Brain microvascular endothelial cell (primary cell): ENCODE measurements around the gene TMEM164.

Source experiments
- DNase-seq: peaks from one replicate; pipeline ENCODE4 v3.0.0-alpha.2; 2020
- H3K27ac ChIP-seq: fragments of 250-450 bp; sonication (Bioruptor Pico); 2 replicates; pipeline ENCODE4 v1.5.1; 2020; ENCODE audit warnings: mild to moderate bottlenecking, moderate library complexity
- H3K27me3 ChIP-seq: fragments of 250-450 bp; sonication (Bioruptor Pico); replicated peaks from 2 replicates; pipeline ENCODE4 v1.5.1; 2020; ENCODE audit warnings: mild to moderate bottlenecking
- H3K36me3 ChIP-seq: fragments of 250-450 bp; sonication (Bioruptor Pico); replicated peaks from 2 replicates; pipeline ENCODE4 v1.5.1; 2020; ENCODE audit warnings: mild to moderate bottlenecking
- H3K4me3 ChIP-seq: 2 replicates; pipeline ENCODE4 v1.5.1; 2011; ENCODE audit warnings: low read depth, mild to moderate bottlenecking, control low read depth, low read length, moderate library complexity
- CTCF ChIP-seq: IDR thresholded peaks from 2 replicates; pipeline ENCODE4 v1.5.1; 2011; ENCODE audit warnings: low read depth, mild to moderate bottlenecking, moderate library complexity, low read length, control low read depth, inconsistent platforms; ENCODE audit errors: missing control alignments
- in situ Hi-C: cut with HindIII; loops from 2 replicates; pipeline ENCODE4 v1.10.0; 2017; ENCODE audit warnings: low sequenced_read_pairs, low pct_ligation_motif_present

Gene TMEM164

GRCh38 chrX:110162131-110162530 is 159.2 kb downstream of the TMEM164 start:
- no peak overlapping the region for H3K27ac ChIP-seq
- no peaks in the 10 kb centered on the region for H3K36me3 ChIP-seq
- DNase-seq: no peak
- no peak overlapping the region for H3K4me3 ChIP-seq
- TF ChIP-seq CTCF: no peak
- in situ Hi-C loops: loop anchor here (25.0 kb wide), 1 partner anchor 250 kb away; no protein-coding TSS in a partner anchor
- H3K27me3 ChIP-seq: no peaks in the 10 kb centered on the region

DNA sequence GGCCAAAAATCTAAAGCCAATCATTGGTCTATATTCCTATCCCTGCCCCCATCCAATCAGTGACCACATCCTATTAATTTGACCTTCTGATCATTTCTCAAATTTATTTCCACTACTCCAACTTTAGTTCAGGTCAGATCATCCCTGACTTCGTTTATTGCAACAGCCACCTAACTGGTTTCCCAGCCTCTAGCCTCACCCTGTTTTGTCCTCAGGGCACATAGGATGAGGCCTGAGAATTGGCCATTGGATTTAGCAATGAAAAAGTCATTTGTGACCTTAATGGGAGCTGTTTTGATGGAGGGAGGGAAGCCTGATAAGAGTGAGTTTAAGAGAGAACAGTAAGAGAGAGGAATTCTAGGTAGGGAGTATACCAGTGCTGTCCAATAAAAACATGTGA is 160.0 kb downstream of the TMEM164 start:
- no peak for TF ChIP-seq CTCF

GRCh38 chrX:110163488-110163887 is 160.6 kb downstream of the TMEM164 start:
- no peaks in the 10 kb centered on the region for H3K36me3 ChIP-seq
- in situ Hi-C loops: loop anchor here (25.0 kb wide), 1 partner anchor 249 kb away; no protein-coding TSS in a partner anchor
- H3K4me3 ChIP-seq: no peak overlapping the region
- TF ChIP-seq CTCF: no peak
- no peaks in the 10 kb centered on the region for H3K27me3 ChIP-seq
- no peak overlapping the region for H3K27ac ChIP-seq
- DNase-seq: no peak

More for the DNA sequence above, 160.0 kb downstream of the TMEM164 start:
- Histone ChIP-seq H3K36me3 (no peaks in the 10 kb centered on the region), H3K4me3 (no peak overlapping the region), H3K27ac (no peak overlapping the region), H3K27me3 (no peaks in the 10 kb centered on the region)
- in situ Hi-C loops: loop anchor here (25.0 kb wide), 1 partner anchor 249 kb away; no protein-coding TSS in a partner anchor
- DNase-seq: no peak

DNA sequence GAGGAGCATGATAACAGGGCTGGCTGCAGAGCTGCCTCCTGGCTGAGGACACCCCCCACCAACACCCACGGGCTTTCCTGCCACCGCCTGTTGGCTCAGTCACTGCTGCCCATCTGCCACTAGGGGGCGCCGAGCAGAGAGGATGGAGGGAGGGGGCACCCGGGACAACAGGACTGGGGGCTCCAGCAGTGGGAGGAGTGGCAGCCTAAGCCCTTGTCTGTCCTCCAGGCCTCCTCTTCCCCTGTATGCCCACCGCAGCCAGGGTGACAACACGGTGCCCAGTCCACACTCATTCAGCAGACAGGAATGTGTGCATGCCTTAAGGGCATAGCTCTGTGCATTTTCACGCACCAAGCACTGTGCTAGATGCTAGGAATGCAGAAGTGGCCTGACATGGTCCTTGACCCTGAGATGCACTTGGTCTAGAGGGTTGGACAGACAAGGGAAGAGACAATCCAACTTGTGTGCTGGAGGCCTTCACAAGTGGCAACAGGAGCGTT is 165.1 kb downstream of the TMEM164 start:
- TF ChIP-seq CTCF: peak; percentile 78
- in situ Hi-C loops: loop anchor here (25.0 kb wide), 1 partner anchor 244 kb away; no protein-coding TSS in a partner anchor
- DNase-seq: peak; percentile 28
- Histone ChIP-seq H3K4me3 (no peak overlapping the region), H3K36me3 (no peaks in the 10 kb centered on the region), H3K27me3 (no peaks in the 10 kb centered on the region), H3K27ac (peak overlapping the region; percentile 82)

GRCh38 chrX:110168585-110168984 is 165.7 kb downstream of the TMEM164 start:
- in situ Hi-C loops: loop anchor here (25.0 kb wide), 1 partner anchor 244 kb away; no protein-coding TSS in a partner anchor
- TF ChIP-seq CTCF: no peak
- peak overlapping the region; percentile 82 for H3K27ac ChIP-seq
- peak; percentile 89 for DNase-seq
- no peak overlapping the region for H3K4me3 ChIP-seq
- no peaks in the 10 kb centered on the region for H3K27me3 ChIP-seq
- H3K36me3 ChIP-seq: no peaks in the 10 kb centered on the region

DNA sequence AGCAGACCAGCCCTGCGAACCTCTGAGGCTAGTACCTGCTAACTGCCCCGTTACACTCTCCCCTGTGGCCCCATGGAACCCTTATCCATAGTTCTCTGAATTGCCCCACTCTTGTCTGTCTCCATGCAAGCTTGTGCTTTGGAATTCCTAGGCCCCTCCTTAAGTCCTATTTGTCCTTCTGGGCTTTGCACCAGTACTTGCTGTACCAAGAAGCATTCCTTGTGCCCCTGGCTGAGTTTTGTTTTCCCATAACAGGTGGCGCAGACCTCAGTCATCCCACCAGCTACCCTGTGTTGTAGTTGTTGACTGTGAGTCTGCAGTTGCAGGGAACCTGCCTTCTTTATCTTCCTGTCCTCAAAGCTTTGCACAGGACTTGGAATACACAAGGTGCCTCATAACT is 167.1 kb downstream of the TMEM164 start:
- in situ Hi-C loops: loop anchor here (25.0 kb wide), 1 partner anchor 242 kb away; no protein-coding TSS in a partner anchor
- no peaks in the 10 kb centered on the region for H3K27me3 ChIP-seq
- H3K27ac ChIP-seq: no peak overlapping the region
- H3K36me3 ChIP-seq: no peaks in the 10 kb centered on the region
- no peak overlapping the region for H3K4me3 ChIP-seq
- DNase-seq: no peak
- TF ChIP-seq CTCF: no peak
